ENCODE measurements around the gene PFDN1.

The PFDN1 gene

GRCh38 chr5:140258016-140258415 lies 44.9 kb downstream of the PFDN1 start:
- DNase-seq = no peak

- no peak for DNase-seq
These were observed 46.2 kb downstream of the PFDN1 start for GRCh38 chr5:140256726-140257125.

- DNase-seq = no peak
These were observed 47.3 kb downstream of the PFDN1 start for GRCh38 chr5:140255460-140256157.

- DNase-seq = no peak
These were observed 48.9 kb downstream of the PFDN1 start for GRCh38 chr5:140253985-140254384.

GRCh38 chr5:140252470-140253126 lies 50.3 kb downstream of the PFDN1 start:
- no peak for DNase-seq

- peak; percentile 81 for DNase-seq
These were observed 51.4 kb downstream of the PFDN1 start for GRCh38 chr5:140251527-140251973.

- DNase-seq = no peak
These were observed 52.5 kb downstream of the PFDN1 start for GRCh38 chr5:140250386-140250785.

GRCh38 chr5:140249536-140249935 lies 53.4 kb downstream of the PFDN1 start:
- DNase-seq = no peak

GRCh38 chr5:140248414-140248813 lies 54.5 kb downstream of the PFDN1 start:
- no peak for DNase-seq

- no peak for DNase-seq
These were observed 56.4 kb downstream of the PFDN1 start for GRCh38 chr5:140246378-140247122.

GRCh38 chr5:140245926-140246325 lies 57.0 kb downstream of the PFDN1 start:
- no peak for DNase-seq

GRCh38 chr5:140245341-140245740 lies 57.6 kb downstream of the PFDN1 start:
- DNase-seq = no peak

GRCh38 chr5:140244525-140245025 lies 58.3 kb downstream of the PFDN1 start:
- DNase-seq = peak; percentile 90

GRCh38 chr5:140243706-140244250 lies 59.1 kb downstream of the PFDN1 start:
- no peak for DNase-seq

- no peak for DNase-seq
These were observed 59.9 kb downstream of the PFDN1 start for GRCh38 chr5:140242890-140243585.

GRCh38 chr5:140242099-140242498 lies 60.8 kb downstream of the PFDN1 start:
- no peak for DNase-seq

GRCh38 chr5:140240987-140241706 lies 61.8 kb downstream of the PFDN1 start:
- no peak for DNase-seq

GRCh38 chr5:140239939-140240700 lies 62.8 kb downstream of the PFDN1 start:
- peak; percentile 81 for DNase-seq

- no peak for DNase-seq
These were observed 63.4 kb downstream of the PFDN1 start for GRCh38 chr5:140239461-140239860.

GRCh38 chr5:140238756-140239155 lies 64.1 kb downstream of the PFDN1 start:
- no peak for DNase-seq

Measured in activated CD4-positive, alpha-beta T cell treated with anti-CD3 and anti-CD28 coated beads for 48 hours (primary cell).